Smooth muscle cell of the brain vasculature (primary cell): ENCODE data around the gene SCFD2.
A peak's percentile ranks its signal among the peaks of the same experiment; 100 is the strongest.

Experiments used
- DNase-seq: peaks from one replicate; pipeline ENCODE4 v3.0.0-alpha.2; 2012; ENCODE audit warnings: low read depth, low spot score

Gene SCFD2

GRCh38 chr4:52957220-52957686 lies 408.6 kb downstream of the SCFD2 start:
- peak; percentile 39 for DNase-seq

GRCh38 chr4:52956691-52957090 lies 409.2 kb downstream of the SCFD2 start:
- no peak for DNase-seq

GRCh38 chr4:52954560-52955170 lies 411.2 kb downstream of the SCFD2 start:
- DNase-seq = no peak

GRCh38 chr4:52952540-52952939 lies 413.3 kb downstream of the SCFD2 start:
- DNase-seq = no peak

- no peak for DNase-seq
Measured at GRCh38 chr4:52951016-52951415, 414.8 kb downstream of the SCFD2 start.

- no peak for DNase-seq
Measured at GRCh38 chr4:52950226-52950625, 415.6 kb downstream of the SCFD2 start.

- DNase-seq = no peak
Measured at GRCh38 chr4:52949336-52949735, 416.5 kb downstream of the SCFD2 start.

- DNase-seq = no peak
Measured at GRCh38 chr4:52948057-52948423, 417.8 kb downstream of the SCFD2 start.

GRCh38 chr4:52947401-52948056 lies 418.3 kb downstream of the SCFD2 start:
- no peak for DNase-seq

GRCh38 chr4:52946855-52947254 lies 419.0 kb downstream of the SCFD2 start:
- no peak for DNase-seq

- DNase-seq = no peak
Measured at GRCh38 chr4:52945982-52946381, 419.9 kb downstream of the SCFD2 start.

- no peak for DNase-seq
Measured at GRCh38 chr4:52945326-52945898, 420.4 kb downstream of the SCFD2 start.

- no peak for DNase-seq
Measured at GRCh38 chr4:52943677-52944076, 422.2 kb downstream of the SCFD2 start.

GRCh38 chr4:52942936-52943335 lies 422.9 kb downstream of the SCFD2 start:
- no peak for DNase-seq

GRCh38 chr4:52941450-52941849 lies 424.4 kb downstream of the SCFD2 start:
- no peak for DNase-seq

- DNase-seq = no peak
Measured at GRCh38 chr4:52939739-52940138, 426.1 kb downstream of the SCFD2 start.

- DNase-seq = no peak
Measured at GRCh38 chr4:52939325-52939724, 426.5 kb downstream of the SCFD2 start.

- no peak for DNase-seq
Measured at GRCh38 chr4:52937829-52938228, 428.0 kb downstream of the SCFD2 start.

GRCh38 chr4:52936729-52937128 lies 429.1 kb downstream of the SCFD2 start:
- no peak for DNase-seq

- DNase-seq = no peak
Measured at GRCh38 chr4:52935317-52935716, 430.5 kb downstream of the SCFD2 start.

GRCh38 chr4:52933738-52934137 lies 432.1 kb downstream of the SCFD2 start:
- DNase-seq = no peak

GRCh38 chr4:52932591-52933470 lies 433.0 kb downstream of the SCFD2 start:
- DNase-seq = peak; percentile 84
